Brain microvascular endothelial cell (primary cell): ENCODE data around the gene SPATC1L.
"Not testable (repeated sequence)": the region's sequence is repeated elsewhere in the genome, so short reads cannot be mapped to it uniquely, and the experiment has no call there.

Experiments used
- DNase-seq: peaks from one replicate; pipeline ENCODE4 v3.0.0-alpha.2; 2020
- H3K27ac ChIP-seq: fragments of 250-450 bp; sonication (Bioruptor Pico); 2 replicates; pipeline ENCODE4 v1.5.1; 2020; ENCODE audit warnings: mild to moderate bottlenecking, moderate library complexity
- H3K27me3 ChIP-seq: fragments of 250-450 bp; sonication (Bioruptor Pico); replicated peaks from 2 replicates; pipeline ENCODE4 v1.5.1; 2020; ENCODE audit warnings: mild to moderate bottlenecking
- H3K36me3 ChIP-seq: fragments of 250-450 bp; sonication (Bioruptor Pico); replicated peaks from 2 replicates; pipeline ENCODE4 v1.5.1; 2020; ENCODE audit warnings: mild to moderate bottlenecking
- H3K4me3 ChIP-seq: 2 replicates; pipeline ENCODE4 v1.5.1; 2011; ENCODE audit warnings: low read depth, mild to moderate bottlenecking, control low read depth, low read length, moderate library complexity
- CTCF ChIP-seq: IDR thresholded peaks from 2 replicates; pipeline ENCODE4 v1.5.1; 2011; ENCODE audit warnings: low read depth, mild to moderate bottlenecking, moderate library complexity, low read length, control low read depth, inconsistent platforms; ENCODE audit errors: missing control alignments
- in situ Hi-C: cut with HindIII; loops from 2 replicates; pipeline ENCODE4 v1.10.0; 2017; ENCODE audit warnings: low sequenced_read_pairs, low pct_ligation_motif_present

The SPATC1L gene

GRCh38 chr21:46226920-46227599 lies 42.8 kb upstream of the SPATC1L start:
- in situ Hi-C loops: no loop called here
- H3K36me3 ChIP-seq: peaks cover 10% of the 10 kb centered on the region
- peak overlapping the region; percentile 44 for H3K27ac ChIP-seq
- TF ChIP-seq CTCF: no peak
- H3K27me3 ChIP-seq: no peaks in the 10 kb centered on the region
- DNase-seq: peak; percentile 16
- peak overlapping the region; percentile 90 for H3K4me3 ChIP-seq

- no peak for DNase-seq
- in situ Hi-C loops: no loop called here
- H3K27ac ChIP-seq: peak overlapping the region; percentile 40
- H3K4me3 ChIP-seq: peak overlapping the region; percentile 90
- H3K27me3 ChIP-seq: no peaks in the 10 kb centered on the region
- no peak for TF ChIP-seq CTCF
- H3K36me3 ChIP-seq: peaks cover 15% of the 10 kb centered on the region
These were observed 41.9 kb upstream of the SPATC1L start for GRCh38 chr21:46226146-46226545.

GRCh38 chr21:46223661-46224060 lies 39.4 kb upstream of the SPATC1L start:
- H3K36me3 ChIP-seq: peaks cover 26% of the 10 kb centered on the region
- H3K4me3 ChIP-seq, H3K27me3 ChIP-seq, in situ Hi-C loops, DNase-seq, H3K27ac ChIP-seq: not testable (repeated sequence)

GRCh38 chr21:46223217-46223616 lies 39.0 kb upstream of the SPATC1L start:
- Histone ChIP-seq H3K4me3 (no peak overlapping the region), H3K36me3 (peaks cover 26% of the 10 kb centered on the region), H3K27ac (no peak overlapping the region), H3K27me3 (no peaks in the 10 kb centered on the region)
- DNase-seq: no peak
- in situ Hi-C loops: no loop called here
- TF ChIP-seq CTCF: no peak

- Histone ChIP-seq H3K4me3 (no peak overlapping the region), H3K27me3 (no peaks in the 10 kb centered on the region), H3K36me3 (peaks cover 26% of the 10 kb centered on the region), H3K27ac (no peak overlapping the region)
- in situ Hi-C loops: no loop called here
- TF ChIP-seq CTCF: no peak
- DNase-seq: no peak
These were observed 38.3 kb upstream of the SPATC1L start for GRCh38 chr21:46222436-46223116.

GRCh38 chr21:46221664-46222435 lies 37.6 kb upstream of the SPATC1L start:
- Histone ChIP-seq H3K36me3 (peaks cover 26% of the 10 kb centered on the region), H3K27ac (no peak overlapping the region), H3K27me3 (no peaks in the 10 kb centered on the region), H3K4me3 (no peak overlapping the region)
- in situ Hi-C loops: no loop called here
- DNase-seq: no peak
- no peak for TF ChIP-seq CTCF
